Measurements from ENCODE around the gene NACC2.
"Not testable (repeated sequence)": the region's sequence is repeated elsewhere in the genome, so short reads cannot be mapped to it uniquely, and the experiment has no call there.

Gene NACC2

GRCh38 chr9:135968083-135968476, 127.0 kb downstream of the NACC2 start:
- no peak overlapping the region for H3K4me2 ChIP-seq (ENCODE audit: low read depth, low read length)
- H3K4me1 ChIP-seq (ENCODE audit: low read length), result no peaks in the 10 kb centered on the region
- no peak overlapping the region for H3K4me3 ChIP-seq (ENCODE audit: low read length)
- H4K20me1 ChIP-seq (ENCODE audit: insufficient read depth, low read length), result no peaks in the 10 kb centered on the region
- H3K27ac ChIP-seq (ENCODE audit: low read length), result no peak overlapping the region
- no peaks in the 10 kb centered on the region for H3K9me2 ChIP-seq (replicated peaks; ENCODE audit: insufficient read depth, low read length)
- H3K27me3 ChIP-seq (replicated peaks; ENCODE audit: insufficient read depth, low read length), result peaks cover 76% of the 10 kb centered on the region
- DNase-seq, result no peak
- no peaks in the 10 kb centered on the region for H3K36me3 ChIP-seq (replicated peaks; ENCODE audit: insufficient read depth, low read length)
- H3K9ac ChIP-seq (ENCODE audit: low read length), result no peak overlapping the region
- H3K9me3 ChIP-seq (replicated peaks; ENCODE audit: insufficient read depth, low read length), result no peaks in the 10 kb centered on the region
- H3K79me2 ChIP-seq (ENCODE audit: low read length), result no peaks in the 10 kb centered on the region
- no peaks in the 10 kb centered on the region for H3F3A ChIP-seq (ENCODE audit: insufficient read depth, low read length)
- TF ChIP-seq EZH2phosphoT487 (IDR thresholded peaks at IDR 0.05; ENCODE audit: low read length) (no peak), EZH2 (optimal IDR thresholded peaks at IDR 0.05; ENCODE audit: low read depth, low read length) (no peak), CTCF (IDR thresholded peaks at IDR 0.05; ENCODE audit: low read length) (no peak)
- no peak overlapping the region for H2AFZ ChIP-seq (ENCODE audit: low read length)

- not testable (repeated sequence) for H2AFZ ChIP-seq (ENCODE audit: low read length); H3K4me1 ChIP-seq (ENCODE audit: low read length); H3F3A ChIP-seq (ENCODE audit: insufficient read depth, low read length); H3K9ac ChIP-seq (ENCODE audit: low read length); H3K9me2 ChIP-seq (replicated peaks; ENCODE audit: insufficient read depth, low read length); H3K4me2 ChIP-seq (ENCODE audit: low read depth, low read length); H3K79me2 ChIP-seq (ENCODE audit: low read length); H4K20me1 ChIP-seq (ENCODE audit: insufficient read depth, low read length); H3K9me3 ChIP-seq (replicated peaks; ENCODE audit: insufficient read depth, low read length); H3K27ac ChIP-seq (ENCODE audit: low read length); H3K4me3 ChIP-seq (ENCODE audit: low read length); H3K36me3 ChIP-seq (replicated peaks; ENCODE audit: insufficient read depth, low read length); DNase-seq
- H3K27me3 ChIP-seq (replicated peaks; ENCODE audit: insufficient read depth, low read length), result peaks cover 85% of the 10 kb centered on the region
Observed at GRCh38 chr9:135966916-135967260, 128.2 kb downstream of the NACC2 start.

GRCh38 chr9:135965124-135965756, 129.8 kb downstream of the NACC2 start:
- Histone ChIP-seq H4K20me1 (ENCODE audit: insufficient read depth, low read length) (no peaks in the 10 kb centered on the region), H3K9ac (ENCODE audit: low read length) (no peak overlapping the region), H3K9me3 (replicated peaks; ENCODE audit: insufficient read depth, low read length) (no peaks in the 10 kb centered on the region), H3K27ac (ENCODE audit: low read length) (no peak overlapping the region), H3K79me2 (ENCODE audit: low read length) (peaks cover 7% of the 10 kb centered on the region), H3K9me2 (replicated peaks; ENCODE audit: insufficient read depth, low read length) (no peaks in the 10 kb centered on the region), H3K4me2 (ENCODE audit: low read depth, low read length) (no peak overlapping the region), H3K4me3 (ENCODE audit: low read length) (no peak overlapping the region), H2AFZ (ENCODE audit: low read length) (no peak overlapping the region), H3F3A (ENCODE audit: insufficient read depth, low read length) (no peaks in the 10 kb centered on the region), H3K4me1 (ENCODE audit: low read length) (no peaks in the 10 kb centered on the region), H3K27me3 (replicated peaks; ENCODE audit: insufficient read depth, low read length) (peaks cover 74% of the 10 kb centered on the region), H3K36me3 (replicated peaks; ENCODE audit: insufficient read depth, low read length) (no peaks in the 10 kb centered on the region)
- TF ChIP-seq EZH2 (optimal IDR thresholded peaks at IDR 0.05; ENCODE audit: low read depth, low read length) (no peak), EZH2phosphoT487 (IDR thresholded peaks at IDR 0.05; ENCODE audit: low read length) (no peak), CTCF (IDR thresholded peaks at IDR 0.05; ENCODE audit: low read length) (no peak)
- DNase-seq, result no peak

GRCh38 chr9:135963938-135964337, 131.2 kb downstream of the NACC2 start:
- H3K79me2 ChIP-seq (ENCODE audit: low read length), result peaks cover 20% of the 10 kb centered on the region
- H2AFZ ChIP-seq (ENCODE audit: low read length), result no peak overlapping the region
- H3K9me2 ChIP-seq (replicated peaks; ENCODE audit: insufficient read depth, low read length), result no peaks in the 10 kb centered on the region
- H3F3A ChIP-seq (ENCODE audit: insufficient read depth, low read length), result no peaks in the 10 kb centered on the region
- no peak overlapping the region for H3K27ac ChIP-seq (ENCODE audit: low read length)
- H3K4me1 ChIP-seq (ENCODE audit: low read length), result 0 out of 2 replicates have a peak, but pooled peaks cover 7% of the 10 kb centered on the region
- H3K27me3 ChIP-seq (replicated peaks; ENCODE audit: insufficient read depth, low read length), result peaks cover 61% of the 10 kb centered on the region
- DNase-seq, result no peak
- no peaks in the 10 kb centered on the region for H4K20me1 ChIP-seq (ENCODE audit: insufficient read depth, low read length)
- H3K4me3 ChIP-seq (ENCODE audit: low read length), result no peak overlapping the region
- no peak overlapping the region for H3K4me2 ChIP-seq (ENCODE audit: low read depth, low read length)
- H3K9me3 ChIP-seq (replicated peaks; ENCODE audit: insufficient read depth, low read length), result no peaks in the 10 kb centered on the region
- no peak for TF ChIP-seq CTCF (IDR thresholded peaks at IDR 0.05; ENCODE audit: low read length)
- H3K36me3 ChIP-seq (replicated peaks; ENCODE audit: insufficient read depth, low read length), result no peaks in the 10 kb centered on the region
- H3K9ac ChIP-seq (ENCODE audit: low read length), result no peak overlapping the region

Measured in MM.1S (cell line).